ENCODE data around the gene TCF7L1. TPM values are rescaled to one million over a fixed set of nuclear protein-coding genes. Genes with fewer than 3 reads are reported as not detected.

The TCF7L1 gene
- total and polyA plus RNA-seq, 9 of the 15 experiments (the other 6 are each of a cell fraction or from before 2014, with no cell fraction given): 0.03 to 0.11 (median 0.07) TPM; not detected in 5

DNA sequence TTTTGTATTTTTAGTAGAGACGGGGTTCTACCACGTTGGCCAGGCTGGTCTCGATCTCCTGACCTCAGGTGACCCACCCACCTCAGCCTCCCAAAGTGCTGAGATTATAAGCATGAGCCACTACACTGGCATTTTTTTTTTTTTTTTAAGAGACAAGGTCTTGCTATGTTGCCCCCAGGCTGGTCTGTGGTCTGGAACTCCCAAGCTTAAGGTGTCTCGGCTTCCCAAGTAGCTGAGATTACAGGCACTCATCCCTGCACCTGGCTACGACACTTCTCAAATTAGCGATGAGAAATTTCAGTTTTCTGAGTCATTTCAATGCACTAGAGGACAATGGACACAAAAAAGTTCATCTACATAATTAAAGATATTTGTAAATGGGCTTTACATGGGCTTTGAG, 36.6 kb upstream of the TCF7L1 start (continued):
- TF ChIP-seq, protein P1, sequence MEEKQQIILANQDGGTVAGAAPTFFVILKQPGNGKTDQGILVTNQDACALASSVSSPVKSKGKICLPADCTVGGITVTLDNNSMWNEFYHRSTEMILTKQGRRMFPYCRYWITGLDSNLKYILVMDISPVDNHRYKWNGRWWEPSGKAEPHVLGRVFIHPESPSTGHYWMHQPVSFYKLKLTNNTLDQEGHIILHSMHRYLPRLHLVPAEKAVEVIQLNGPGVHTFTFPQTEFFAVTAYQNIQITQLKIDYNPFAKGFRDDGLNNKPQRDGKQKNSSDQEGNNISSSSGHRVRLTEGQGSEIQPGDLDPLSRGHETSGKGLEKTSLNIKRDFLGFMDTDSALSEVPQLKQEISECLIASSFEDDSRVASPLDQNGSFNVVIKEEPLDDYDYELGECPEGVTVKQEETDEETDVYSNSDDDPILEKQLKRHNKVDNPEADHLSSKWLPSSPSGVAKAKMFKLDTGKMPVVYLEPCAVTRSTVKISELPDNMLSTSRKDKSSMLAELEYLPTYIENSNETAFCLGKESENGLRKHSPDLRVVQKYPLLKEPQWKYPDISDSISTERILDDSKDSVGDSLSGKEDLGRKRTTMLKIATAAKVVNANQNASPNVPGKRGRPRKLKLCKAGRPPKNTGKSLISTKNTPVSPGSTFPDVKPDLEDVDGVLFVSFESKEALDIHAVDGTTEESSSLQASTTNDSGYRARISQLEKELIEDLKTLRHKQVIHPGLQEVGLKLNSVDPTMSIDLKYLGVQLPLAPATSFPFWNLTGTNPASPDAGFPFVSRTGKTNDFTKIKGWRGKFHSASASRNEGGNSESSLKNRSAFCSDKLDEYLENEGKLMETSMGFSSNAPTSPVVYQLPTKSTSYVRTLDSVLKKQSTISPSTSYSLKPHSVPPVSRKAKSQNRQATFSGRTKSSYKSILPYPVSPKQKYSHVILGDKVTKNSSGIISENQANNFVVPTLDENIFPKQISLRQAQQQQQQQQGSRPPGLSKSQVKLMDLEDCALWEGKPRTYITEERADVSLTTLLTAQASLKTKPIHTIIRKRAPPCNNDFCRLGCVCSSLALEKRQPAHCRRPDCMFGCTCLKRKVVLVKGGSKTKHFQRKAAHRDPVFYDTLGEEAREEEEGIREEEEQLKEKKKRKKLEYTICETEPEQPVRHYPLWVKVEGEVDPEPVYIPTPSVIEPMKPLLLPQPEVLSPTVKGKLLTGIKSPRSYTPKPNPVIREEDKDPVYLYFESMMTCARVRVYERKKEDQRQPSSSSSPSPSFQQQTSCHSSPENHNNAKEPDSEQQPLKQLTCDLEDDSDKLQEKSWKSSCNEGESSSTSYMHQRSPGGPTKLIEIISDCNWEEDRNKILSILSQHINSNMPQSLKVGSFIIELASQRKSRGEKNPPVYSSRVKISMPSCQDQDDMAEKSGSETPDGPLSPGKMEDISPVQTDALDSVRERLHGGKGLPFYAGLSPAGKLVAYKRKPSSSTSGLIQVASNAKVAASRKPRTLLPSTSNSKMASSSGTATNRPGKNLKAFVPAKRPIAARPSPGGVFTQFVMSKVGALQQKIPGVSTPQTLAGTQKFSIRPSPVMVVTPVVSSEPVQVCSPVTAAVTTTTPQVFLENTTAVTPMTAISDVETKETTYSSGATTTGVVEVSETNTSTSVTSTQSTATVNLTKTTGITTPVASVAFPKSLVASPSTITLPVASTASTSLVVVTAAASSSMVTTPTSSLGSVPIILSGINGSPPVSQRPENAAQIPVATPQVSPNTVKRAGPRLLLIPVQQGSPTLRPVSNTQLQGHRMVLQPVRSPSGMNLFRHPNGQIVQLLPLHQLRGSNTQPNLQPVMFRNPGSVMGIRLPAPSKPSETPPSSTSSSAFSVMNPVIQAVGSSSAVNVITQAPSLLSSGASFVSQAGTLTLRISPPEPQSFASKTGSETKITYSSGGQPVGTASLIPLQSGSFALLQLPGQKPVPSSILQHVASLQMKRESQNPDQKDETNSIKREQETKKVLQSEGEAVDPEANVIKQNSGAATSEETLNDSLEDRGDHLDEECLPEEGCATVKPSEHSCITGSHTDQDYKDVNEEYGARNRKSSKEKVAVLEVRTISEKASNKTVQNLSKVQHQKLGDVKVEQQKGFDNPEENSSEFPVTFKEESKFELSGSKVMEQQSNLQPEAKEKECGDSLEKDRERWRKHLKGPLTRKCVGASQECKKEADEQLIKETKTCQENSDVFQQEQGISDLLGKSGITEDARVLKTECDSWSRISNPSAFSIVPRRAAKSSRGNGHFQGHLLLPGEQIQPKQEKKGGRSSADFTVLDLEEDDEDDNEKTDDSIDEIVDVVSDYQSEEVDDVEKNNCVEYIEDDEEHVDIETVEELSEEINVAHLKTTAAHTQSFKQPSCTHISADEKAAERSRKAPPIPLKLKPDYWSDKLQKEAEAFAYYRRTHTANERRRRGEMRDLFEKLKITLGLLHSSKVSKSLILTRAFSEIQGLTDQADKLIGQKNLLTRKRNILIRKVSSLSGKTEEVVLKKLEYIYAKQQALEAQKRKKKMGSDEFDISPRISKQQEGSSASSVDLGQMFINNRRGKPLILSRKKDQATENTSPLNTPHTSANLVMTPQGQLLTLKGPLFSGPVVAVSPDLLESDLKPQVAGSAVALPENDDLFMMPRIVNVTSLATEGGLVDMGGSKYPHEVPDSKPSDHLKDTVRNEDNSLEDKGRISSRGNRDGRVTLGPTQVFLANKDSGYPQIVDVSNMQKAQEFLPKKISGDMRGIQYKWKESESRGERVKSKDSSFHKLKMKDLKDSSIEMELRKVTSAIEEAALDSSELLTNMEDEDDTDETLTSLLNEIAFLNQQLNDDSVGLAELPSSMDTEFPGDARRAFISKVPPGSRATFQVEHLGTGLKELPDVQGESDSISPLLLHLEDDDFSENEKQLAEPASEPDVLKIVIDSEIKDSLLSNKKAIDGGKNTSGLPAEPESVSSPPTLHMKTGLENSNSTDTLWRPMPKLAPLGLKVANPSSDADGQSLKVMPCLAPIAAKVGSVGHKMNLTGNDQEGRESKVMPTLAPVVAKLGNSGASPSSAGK (IDR thresholded peaks at IDR 0.05): no peak
- TF ChIP-seq, protein P2, sequence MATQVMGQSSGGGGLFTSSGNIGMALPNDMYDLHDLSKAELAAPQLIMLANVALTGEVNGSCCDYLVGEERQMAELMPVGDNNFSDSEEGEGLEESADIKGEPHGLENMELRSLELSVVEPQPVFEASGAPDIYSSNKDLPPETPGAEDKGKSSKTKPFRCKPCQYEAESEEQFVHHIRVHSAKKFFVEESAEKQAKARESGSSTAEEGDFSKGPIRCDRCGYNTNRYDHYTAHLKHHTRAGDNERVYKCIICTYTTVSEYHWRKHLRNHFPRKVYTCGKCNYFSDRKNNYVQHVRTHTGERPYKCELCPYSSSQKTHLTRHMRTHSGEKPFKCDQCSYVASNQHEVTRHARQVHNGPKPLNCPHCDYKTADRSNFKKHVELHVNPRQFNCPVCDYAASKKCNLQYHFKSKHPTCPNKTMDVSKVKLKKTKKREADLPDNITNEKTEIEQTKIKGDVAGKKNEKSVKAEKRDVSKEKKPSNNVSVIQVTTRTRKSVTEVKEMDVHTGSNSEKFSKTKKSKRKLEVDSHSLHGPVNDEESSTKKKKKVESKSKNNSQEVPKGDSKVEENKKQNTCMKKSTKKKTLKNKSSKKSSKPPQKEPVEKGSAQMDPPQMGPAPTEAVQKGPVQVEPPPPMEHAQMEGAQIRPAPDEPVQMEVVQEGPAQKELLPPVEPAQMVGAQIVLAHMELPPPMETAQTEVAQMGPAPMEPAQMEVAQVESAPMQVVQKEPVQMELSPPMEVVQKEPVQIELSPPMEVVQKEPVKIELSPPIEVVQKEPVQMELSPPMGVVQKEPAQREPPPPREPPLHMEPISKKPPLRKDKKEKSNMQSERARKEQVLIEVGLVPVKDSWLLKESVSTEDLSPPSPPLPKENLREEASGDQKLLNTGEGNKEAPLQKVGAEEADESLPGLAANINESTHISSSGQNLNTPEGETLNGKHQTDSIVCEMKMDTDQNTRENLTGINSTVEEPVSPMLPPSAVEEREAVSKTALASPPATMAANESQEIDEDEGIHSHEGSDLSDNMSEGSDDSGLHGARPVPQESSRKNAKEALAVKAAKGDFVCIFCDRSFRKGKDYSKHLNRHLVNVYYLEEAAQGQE (IDR thresholded peaks at IDR 0.05; ENCODE audit: borderline replicate concordance): no peak
- TF ChIP-seq, protein P2 (CRISPR knock-in tag; IDR thresholded peaks at IDR 0.05; ENCODE audit: low read depth): no peak

All from K562 (cell line).